GM12891 (cell line): ENCODE results near the gene ZBTB33.

Source experiments
- PAX5 ChIP-seq: IDR thresholded peaks from 2 replicates; pipeline ENCODE4 v1.6.1; 2011; ENCODE audit warnings: low read length, moderate library complexity, mild to moderate bottlenecking; ENCODE audit not compliant: insufficient read depth, severe bottlenecking
- POLR2A ChIP-seq: IDR thresholded peaks from 2 replicates; pipeline ENCODE4 v1.6.1; 2011; ENCODE audit warnings: low read depth, low read length, control low read depth
- POLR2AphosphoS5 ChIP-seq: IDR thresholded peaks from 2 replicates; pipeline ENCODE4 v1.6.1; 2011; ENCODE audit warnings: low read depth, low read length, control low read depth
- POU2F2 ChIP-seq: IDR thresholded peaks from 2 replicates; pipeline ENCODE4 v1.6.1; 2011; ENCODE audit warnings: low read depth, mild to moderate bottlenecking, control low read depth, low read length, moderate library complexity
- SPI1 ChIP-seq: IDR thresholded peaks from 2 replicates; pipeline ENCODE4 v1.6.1; 2011; ENCODE audit warnings: low read depth, low read length, control low read depth
- TAF1 ChIP-seq: IDR thresholded peaks from 2 replicates; pipeline ENCODE4 v1.6.1; 2011; ENCODE audit warnings: low read depth, low read length, control low read depth

- no peak for TF ChIP-seq TAF1
- TF ChIP-seq POLR2A: no peak
- TF ChIP-seq POLR2AphosphoS5: no peak
- TF ChIP-seq SPI1: no peak
- no peak for TF ChIP-seq POU2F2
- no peak for TF ChIP-seq PAX5
Observed at GRCh38 chrX:120304256-120304655, 53.6 kb downstream of the ZBTB33 start.
